HuH-7 (cell line): ENCODE results near the gene KAZN.

Experiments used
- DNase-seq: peaks from one replicate; pipeline ENCODE4 v3.0.0; 2011; ENCODE audit warnings: low spot score

KAZN gene

DNA sequence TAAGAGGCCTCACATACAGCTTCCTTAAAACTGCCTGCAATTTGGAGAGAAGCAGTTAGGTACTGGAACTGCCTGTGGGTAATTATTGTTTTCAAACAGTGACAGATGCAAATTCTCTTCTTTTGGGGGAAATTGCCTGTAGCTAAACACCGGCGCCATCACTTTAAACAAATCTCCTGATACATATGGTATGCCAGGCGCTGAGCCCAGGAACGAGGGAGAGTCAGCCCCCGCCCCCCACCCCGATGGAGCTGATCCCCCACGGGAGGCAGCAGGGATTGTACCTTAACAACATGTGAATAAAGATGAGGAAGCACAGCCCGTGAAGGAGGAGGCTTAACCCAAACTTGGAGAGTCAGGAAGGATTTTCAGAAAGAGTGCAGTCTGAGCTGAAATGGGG is 562.1 kb downstream of the KAZN start:
- DNase-seq = no peak

DNA sequence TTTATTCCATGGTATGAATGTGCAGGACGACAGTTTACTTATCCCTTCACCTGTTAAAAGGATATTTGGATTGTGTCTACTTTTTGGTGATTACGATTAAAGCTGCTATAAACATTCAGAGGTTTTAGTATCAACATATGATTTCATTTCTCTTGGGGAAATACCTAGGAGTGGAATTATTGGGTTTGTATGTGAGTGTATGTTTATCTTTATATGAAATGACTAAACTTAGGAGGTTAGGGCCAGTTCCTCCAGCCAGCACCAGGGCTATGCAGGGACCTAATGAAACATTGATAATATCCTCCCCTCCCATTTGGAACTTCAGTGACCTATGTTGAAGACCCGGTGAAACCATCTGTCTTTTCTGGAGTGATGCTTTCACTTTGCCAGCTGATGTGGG is 568.9 kb downstream of the KAZN start:
- DNase-seq = no peak
